ENCODE measurements around the gene SLCO3A1. TPM values are rescaled to one million over a fixed set of nuclear protein-coding genes. Genes with fewer than 3 reads are reported as not detected.

Gene SLCO3A1
- total RNA-seq, 1 experiment from 2014 or later = 9.1 TPM

DNA sequence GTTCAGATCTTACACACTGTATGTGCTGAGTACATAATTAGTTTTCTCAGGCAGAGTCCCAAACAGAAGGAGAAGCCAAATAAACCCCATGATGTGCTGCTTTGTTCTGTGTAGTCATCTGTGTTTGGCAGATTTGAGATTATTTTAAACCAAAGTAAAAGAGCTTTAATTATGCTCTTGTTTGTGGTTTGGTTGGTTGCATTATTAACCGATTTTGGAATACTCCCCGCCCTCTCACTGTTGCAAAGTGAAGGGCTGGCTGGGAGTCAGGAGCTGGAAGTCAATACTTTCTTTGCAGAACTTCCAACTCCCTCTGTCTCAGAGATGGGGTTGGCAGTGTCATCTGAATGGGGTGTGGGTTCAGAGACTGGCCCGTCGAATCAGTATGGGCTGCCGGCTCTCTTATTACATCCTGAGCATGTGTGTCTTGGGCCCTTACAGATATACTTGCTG, 34.4 kb downstream of the SLCO3A1 start:
- CTCF ChIA-PET = interaction anchor here (1.4 to 3.5 kb wide), 2 partner anchors 182 to 190 kb away, joined by 3 to 14 read pairs; no protein-coding TSS in a partner anchor
- no peak overlapping the region for H3K27ac Mint-ChIP-seq
- DNase-seq (ENCODE audit: low spot score) (no peak), ATAC-seq (no peak)
- POLR2A ChIA-PET = no interaction called here
- H3K27me3 Mint-ChIP-seq (ENCODE audit: low read depth) = no peaks in the 10 kb centered on the region
- no peaks in the 10 kb centered on the region for H3K36me3 Mint-ChIP-seq
- H3K9me3 Mint-ChIP-seq = no peaks in the 10 kb centered on the region
- TF ChIP-seq TEAD1 (CRISPR knock-in tag; IDR thresholded peaks at IDR 0.05) (no peak), GABPB1 (CRISPR knock-in tag; IDR thresholded peaks at IDR 0.05) (no peak), EMX1 (CRISPR knock-in tag; IDR thresholded peaks at IDR 0.05) (no peak), SP1 (CRISPR knock-in tag; conservative IDR thresholded peaks at IDR 0.05) (no peak), NFE2L1 (CRISPR knock-in tag; IDR thresholded peaks at IDR 0.05) (no peak), PRRX2 (CRISPR knock-in tag; IDR thresholded peaks at IDR 0.05) (no peak), CBFB (CRISPR knock-in tag; IDR thresholded peaks at IDR 0.05; ENCODE audit: low read depth) (no peak)
- TF ChIP-seq, protein P1, sequence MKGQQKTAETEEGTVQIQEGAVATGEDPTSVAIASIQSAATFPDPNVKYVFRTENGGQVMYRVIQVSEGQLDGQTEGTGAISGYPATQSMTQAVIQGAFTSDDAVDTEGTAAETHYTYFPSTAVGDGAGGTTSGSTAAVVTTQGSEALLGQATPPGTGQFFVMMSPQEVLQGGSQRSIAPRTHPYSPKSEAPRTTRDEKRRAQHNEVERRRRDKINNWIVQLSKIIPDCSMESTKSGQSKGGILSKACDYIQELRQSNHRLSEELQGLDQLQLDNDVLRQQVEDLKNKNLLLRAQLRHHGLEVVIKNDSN (CRISPR knock-in tag; IDR thresholded peaks at IDR 0.05) = no peak
- no peak overlapping the region for H3K4me3 Mint-ChIP-seq
- H3K4me1 Mint-ChIP-seq = peaks cover 35% of the 10 kb centered on the region

DNA sequence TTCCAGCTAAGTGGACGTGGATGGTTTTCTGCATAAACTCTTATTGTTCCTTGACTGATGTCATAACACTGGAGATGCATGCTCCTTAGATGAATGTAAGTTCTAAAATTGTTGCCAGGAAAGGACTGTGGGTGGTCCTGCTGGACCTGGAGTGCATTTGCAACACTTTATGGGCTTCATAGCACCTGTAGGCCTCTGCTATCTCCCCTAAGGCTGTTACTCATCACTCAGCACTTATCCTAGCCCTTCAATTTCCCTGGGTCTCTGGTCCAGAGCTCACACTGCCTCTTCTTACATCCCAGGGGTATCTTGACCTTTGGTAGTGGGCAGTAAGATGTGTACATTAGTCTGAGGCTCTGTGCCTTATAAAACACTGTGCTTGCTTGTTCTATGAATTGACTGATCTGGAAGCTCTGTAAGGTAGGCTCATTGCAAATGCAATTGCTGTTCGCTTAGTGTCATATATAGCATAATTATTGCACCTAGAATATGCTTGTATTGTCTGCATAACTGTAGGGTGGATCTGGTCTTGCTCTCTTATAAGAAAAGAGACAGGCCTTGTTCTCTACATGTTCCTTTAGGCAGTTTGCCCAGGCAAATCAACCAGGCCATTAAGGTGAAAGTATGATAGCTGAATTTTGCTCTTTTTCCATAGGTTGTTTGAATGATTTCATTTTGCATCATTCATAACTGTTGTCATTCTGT, 35.8 kb downstream of the SLCO3A1 start:
- Mint-ChIP-seq H3K27me3 (ENCODE audit: low read depth) (no peaks in the 10 kb centered on the region), H3K4me3 (no peak overlapping the region), H3K9me3 (peaks cover 7% of the 10 kb centered on the region), H3K27ac (no peak overlapping the region), H3K4me1 (peaks cover 30% of the 10 kb centered on the region), H3K36me3 (no peaks in the 10 kb centered on the region)
- ATAC-seq (no peak), DNase-seq (ENCODE audit: low spot score) (no peak)
- TF ChIP-seq MYBL2 (CRISPR knock-in tag; IDR thresholded peaks at IDR 0.05) = no peak
- TF ChIP-seq, protein P2, sequence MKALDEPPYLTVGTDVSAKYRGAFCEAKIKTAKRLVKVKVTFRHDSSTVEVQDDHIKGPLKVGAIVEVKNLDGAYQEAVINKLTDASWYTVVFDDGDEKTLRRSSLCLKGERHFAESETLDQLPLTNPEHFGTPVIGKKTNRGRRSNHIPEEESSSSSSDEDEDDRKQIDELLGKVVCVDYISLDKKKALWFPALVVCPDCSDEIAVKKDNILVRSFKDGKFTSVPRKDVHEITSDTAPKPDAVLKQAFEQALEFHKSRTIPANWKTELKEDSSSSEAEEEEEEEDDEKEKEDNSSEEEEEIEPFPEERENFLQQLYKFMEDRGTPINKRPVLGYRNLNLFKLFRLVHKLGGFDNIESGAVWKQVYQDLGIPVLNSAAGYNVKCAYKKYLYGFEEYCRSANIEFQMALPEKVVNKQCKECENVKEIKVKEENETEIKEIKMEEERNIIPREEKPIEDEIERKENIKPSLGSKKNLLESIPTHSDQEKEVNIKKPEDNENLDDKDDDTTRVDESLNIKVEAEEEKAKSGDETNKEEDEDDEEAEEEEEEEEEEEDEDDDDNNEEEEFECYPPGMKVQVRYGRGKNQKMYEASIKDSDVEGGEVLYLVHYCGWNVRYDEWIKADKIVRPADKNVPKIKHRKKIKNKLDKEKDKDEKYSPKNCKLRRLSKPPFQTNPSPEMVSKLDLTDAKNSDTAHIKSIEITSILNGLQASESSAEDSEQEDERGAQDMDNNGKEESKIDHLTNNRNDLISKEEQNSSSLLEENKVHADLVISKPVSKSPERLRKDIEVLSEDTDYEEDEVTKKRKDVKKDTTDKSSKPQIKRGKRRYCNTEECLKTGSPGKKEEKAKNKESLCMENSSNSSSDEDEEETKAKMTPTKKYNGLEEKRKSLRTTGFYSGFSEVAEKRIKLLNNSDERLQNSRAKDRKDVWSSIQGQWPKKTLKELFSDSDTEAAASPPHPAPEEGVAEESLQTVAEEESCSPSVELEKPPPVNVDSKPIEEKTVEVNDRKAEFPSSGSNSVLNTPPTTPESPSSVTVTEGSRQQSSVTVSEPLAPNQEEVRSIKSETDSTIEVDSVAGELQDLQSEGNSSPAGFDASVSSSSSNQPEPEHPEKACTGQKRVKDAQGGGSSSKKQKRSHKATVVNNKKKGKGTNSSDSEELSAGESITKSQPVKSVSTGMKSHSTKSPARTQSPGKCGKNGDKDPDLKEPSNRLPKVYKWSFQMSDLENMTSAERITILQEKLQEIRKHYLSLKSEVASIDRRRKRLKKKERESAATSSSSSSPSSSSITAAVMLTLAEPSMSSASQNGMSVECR (CRISPR knock-in tag; IDR thresholded peaks at IDR 0.05; ENCODE audit: borderline replicate concordance) = no peak
- TF ChIP-seq, protein P3, sequence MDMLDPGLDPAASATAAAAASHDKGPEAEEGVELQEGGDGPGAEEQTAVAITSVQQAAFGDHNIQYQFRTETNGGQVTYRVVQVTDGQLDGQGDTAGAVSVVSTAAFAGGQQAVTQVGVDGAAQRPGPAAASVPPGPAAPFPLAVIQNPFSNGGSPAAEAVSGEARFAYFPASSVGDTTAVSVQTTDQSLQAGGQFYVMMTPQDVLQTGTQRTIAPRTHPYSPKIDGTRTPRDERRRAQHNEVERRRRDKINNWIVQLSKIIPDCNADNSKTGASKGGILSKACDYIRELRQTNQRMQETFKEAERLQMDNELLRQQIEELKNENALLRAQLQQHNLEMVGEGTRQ (CRISPR knock-in tag; IDR thresholded peaks at IDR 0.05) = no peak
- TF ChIP-seq, protein P4, sequence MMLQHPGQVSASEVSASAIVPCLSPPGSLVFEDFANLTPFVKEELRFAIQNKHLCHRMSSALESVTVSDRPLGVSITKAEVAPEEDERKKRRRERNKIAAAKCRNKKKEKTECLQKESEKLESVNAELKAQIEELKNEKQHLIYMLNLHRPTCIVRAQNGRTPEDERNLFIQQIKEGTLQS (CRISPR knock-in tag; conservative IDR thresholded peaks at IDR 0.05) = no peak
- TF ChIP-seq ZNF121 (CRISPR knock-in tag; IDR thresholded peaks at IDR 0.05) = no peak
- no peak for TF ChIP-seq RORB (CRISPR knock-in tag; IDR thresholded peaks at IDR 0.05)
- no peak for TF ChIP-seq SMAD3 (CRISPR knock-in tag; IDR thresholded peaks at IDR 0.05; ENCODE audit: borderline replicate concordance)
- TF ChIP-seq ZNF232 (CRISPR knock-in tag; IDR thresholded peaks at IDR 0.05) = no peak
- TF ChIP-seq, protein P5, sequence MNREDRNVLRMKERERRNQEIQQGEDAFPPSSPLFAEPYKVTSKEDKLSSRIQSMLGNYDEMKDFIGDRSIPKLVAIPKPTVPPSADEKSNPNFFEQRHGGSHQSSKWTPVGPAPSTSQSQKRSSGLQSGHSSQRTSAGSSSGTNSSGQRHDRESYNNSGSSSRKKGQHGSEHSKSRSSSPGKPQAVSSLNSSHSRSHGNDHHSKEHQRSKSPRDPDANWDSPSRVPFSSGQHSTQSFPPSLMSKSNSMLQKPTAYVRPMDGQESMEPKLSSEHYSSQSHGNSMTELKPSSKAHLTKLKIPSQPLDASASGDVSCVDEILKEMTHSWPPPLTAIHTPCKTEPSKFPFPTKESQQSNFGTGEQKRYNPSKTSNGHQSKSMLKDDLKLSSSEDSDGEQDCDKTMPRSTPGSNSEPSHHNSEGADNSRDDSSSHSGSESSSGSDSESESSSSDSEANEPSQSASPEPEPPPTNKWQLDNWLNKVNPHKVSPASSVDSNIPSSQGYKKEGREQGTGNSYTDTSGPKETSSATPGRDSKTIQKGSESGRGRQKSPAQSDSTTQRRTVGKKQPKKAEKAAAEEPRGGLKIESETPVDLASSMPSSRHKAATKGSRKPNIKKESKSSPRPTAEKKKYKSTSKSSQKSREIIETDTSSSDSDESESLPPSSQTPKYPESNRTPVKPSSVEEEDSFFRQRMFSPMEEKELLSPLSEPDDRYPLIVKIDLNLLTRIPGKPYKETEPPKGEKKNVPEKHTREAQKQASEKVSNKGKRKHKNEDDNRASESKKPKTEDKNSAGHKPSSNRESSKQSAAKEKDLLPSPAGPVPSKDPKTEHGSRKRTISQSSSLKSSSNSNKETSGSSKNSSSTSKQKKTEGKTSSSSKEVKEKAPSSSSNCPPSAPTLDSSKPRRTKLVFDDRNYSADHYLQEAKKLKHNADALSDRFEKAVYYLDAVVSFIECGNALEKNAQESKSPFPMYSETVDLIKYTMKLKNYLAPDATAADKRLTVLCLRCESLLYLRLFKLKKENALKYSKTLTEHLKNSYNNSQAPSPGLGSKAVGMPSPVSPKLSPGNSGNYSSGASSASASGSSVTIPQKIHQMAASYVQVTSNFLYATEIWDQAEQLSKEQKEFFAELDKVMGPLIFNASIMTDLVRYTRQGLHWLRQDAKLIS (CRISPR knock-in tag; IDR thresholded peaks at IDR 0.05; ENCODE audit: borderline replicate concordance) = no peak
- no peak for TF ChIP-seq FOXP1 (CRISPR knock-in tag; IDR thresholded peaks at IDR 0.05; ENCODE audit: borderline replicate concordance)
- no peak for TF ChIP-seq ZBTB21 (CRISPR knock-in tag; IDR thresholded peaks at IDR 0.05; ENCODE audit: borderline replicate concordance)
- TF ChIP-seq NR3C1 (CRISPR knock-in tag; conservative IDR thresholded peaks at IDR 0.05; ENCODE audit: low read depth) = no peak
- TF ChIP-seq, protein P6, sequence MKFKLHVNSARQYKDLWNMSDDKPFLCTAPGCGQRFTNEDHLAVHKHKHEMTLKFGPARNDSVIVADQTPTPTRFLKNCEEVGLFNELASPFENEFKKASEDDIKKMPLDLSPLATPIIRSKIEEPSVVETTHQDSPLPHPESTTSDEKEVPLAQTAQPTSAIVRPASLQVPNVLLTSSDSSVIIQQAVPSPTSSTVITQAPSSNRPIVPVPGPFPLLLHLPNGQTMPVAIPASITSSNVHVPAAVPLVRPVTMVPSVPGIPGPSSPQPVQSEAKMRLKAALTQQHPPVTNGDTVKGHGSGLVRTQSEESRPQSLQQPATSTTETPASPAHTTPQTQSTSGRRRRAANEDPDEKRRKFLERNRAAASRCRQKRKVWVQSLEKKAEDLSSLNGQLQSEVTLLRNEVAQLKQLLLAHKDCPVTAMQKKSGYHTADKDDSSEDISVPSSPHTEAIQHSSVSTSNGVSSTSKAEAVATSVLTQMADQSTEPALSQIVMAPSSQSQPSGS (CRISPR knock-in tag; IDR thresholded peaks at IDR 0.05; ENCODE audit: borderline replicate concordance, low read depth) = no peak
- no peak for TF ChIP-seq CREM (CRISPR knock-in tag; IDR thresholded peaks at IDR 0.05)
- TF ChIP-seq SP1 (CRISPR knock-in tag; conservative IDR thresholded peaks at IDR 0.05) = no peak
- no peak for TF ChIP-seq ELF4 (CRISPR knock-in tag; IDR thresholded peaks at IDR 0.05; ENCODE audit: low read depth)
- no peak for TF ChIP-seq NFYB (CRISPR knock-in tag; conservative IDR thresholded peaks at IDR 0.05; ENCODE audit: low read depth)
- TF ChIP-seq SOX15 (CRISPR knock-in tag; IDR thresholded peaks at IDR 0.05) = no peak
- ChIA-PET CTCF (interaction anchor here (1.4 kb wide), 1 partner anchor 183 kb away, joined by 3 read pairs; no protein-coding TSS in a partner anchor), POLR2A (interaction anchor here (0.6 kb wide), 1 partner anchor 64 kb away, joined by 3 read pairs; no protein-coding TSS in a partner anchor)
